COLO668 (cell line): ENCODE measurements around the gene DAP.
"Not testable (repeated sequence)": the region's sequence is repeated elsewhere in the genome, so short reads cannot be mapped to it uniquely, and the experiment has no call there.

Source experiments
- DNase-seq: peaks from one replicate; lab custom pipeline; 2025; ENCODE audit not compliant: unreplicated experiment; lab: John Stamatoyannopoulos, UW

Gene DAP

GRCh38 chr5:10761185-10761932 is at the start of gene DAP:
Gene DAP (minus strand): TSS chr5:10761234. CDS start chr5:10761068, 166 bp downstream.
- peak; percentile 96 for DNase-seq

- no peak for DNase-seq
These were observed 47.6 kb upstream of the DAP start for GRCh38 chr5:10808347-10809226.

- DNase-seq: no peak
These were observed 41.1 kb upstream of the DAP start for GRCh38 chr5:10801931-10802666.

- DNase-seq: no peak
These were observed 39.8 kb upstream of the DAP start for GRCh38 chr5:10800852-10801251.

- DNase-seq: no peak
These were observed 36.2 kb upstream of the DAP start for GRCh38 chr5:10797261-10797660.

GRCh38 chr5:10793785-10794184 is 32.8 kb upstream of the DAP start:
- no peak for DNase-seq

GRCh38 chr5:10792336-10792735 is 31.3 kb upstream of the DAP start:
- DNase-seq: no peak

GRCh38 chr5:10789726-10790125 is 28.7 kb upstream of the DAP start:
- no peak for DNase-seq

GRCh38 chr5:10789021-10789420 is 28.0 kb upstream of the DAP start:
- DNase-seq: no peak

GRCh38 chr5:10788358-10788757 is 27.3 kb upstream of the DAP start:
- no peak for DNase-seq

- no peak for DNase-seq
These were observed 25.8 kb upstream of the DAP start for GRCh38 chr5:10786835-10787234.

- DNase-seq: not testable (repeated sequence)
These were observed 19.2 kb upstream of the DAP start for GRCh38 chr5:10780208-10780607.

GRCh38 chr5:10779592-10779991 is 18.6 kb upstream of the DAP start:
- no peak for DNase-seq

GRCh38 chr5:10778179-10778910 is 17.3 kb upstream of the DAP start:
- no peak for DNase-seq

- no peak for DNase-seq
These were observed 14.6 kb upstream of the DAP start for GRCh38 chr5:10775646-10776045.

GRCh38 chr5:10772901-10773585 is 12.0 kb upstream of the DAP start:
- no peak for DNase-seq

- no peak for DNase-seq
These were observed 7.4 kb upstream of the DAP start for GRCh38 chr5:10768328-10768899.

GRCh38 chr5:10762776-10763500 is 1.9 kb upstream of the DAP start:
- no peak for DNase-seq
